HepG2 (cell line): ENCODE data around the gene CCR5AS.

Source experiments
- ATAC-seq: fragments of 200-7000 bp; cut with Tn5 transposase; 3 replicates; pipeline ENCODE4 v1.9.1; 2020; ENCODE audit warnings: mild to moderate bottlenecking, moderate library complexity
- BruUV-seq: library from RNA; stranded (reverse); fragments of 400-500 nt; replicated peaks from 2 replicates; lab custom pipeline; 2021; lab: Mats Ljungman, UMichigan
- CTCF ChIA-PET: fragments of 300-600 bp; formaldehyde crosslinking; extraction: SDS; loops from one replicate; lab custom pipeline; 2021; ENCODE audit warnings: low total read pairs, inconsistent platforms, low intra/inter-chr PET ratio; lab: Yijun Ruan, JAX
- POLR2A ChIA-PET: fragments of 350-600 bp; sonication (Branson Sonifier 250); formaldehyde crosslinking; loops from one replicate; lab custom pipeline; 2020; ENCODE audit warnings: antibody characterized with exemption, inconsistent platforms; lab: Yijun Ruan, JAX
- DNase-seq: peaks from one replicate; pipeline ENCODE4 v3.0.0-alpha.2; 2015; ENCODE audit warnings: low spot score
- FAIRE-seq: peaks from 3 replicates; lab custom pipeline; 2011; peaks lifted over from hg19 to GRCh38; lab: Jason Lieb, UNC
- H2AFZ ChIP-seq: one replicate; pipeline ENCODE4 v1.6.1; 2011; ENCODE audit warnings: low read length, inconsistent platforms
- H3K27ac ChIP-seq: fragments of 300-600 bp; 3 replicates; pipeline ENCODE4 v1.8.0; 2011; ENCODE audit warnings: mixed run types, mild to moderate bottlenecking, mixed read lengths, low read length, inconsistent platforms; ENCODE audit not compliant: insufficient read depth; ENCODE audit errors: extremely low read length
- H3K27me3 ChIP-seq, 2 experiments: fragments of 200-600 bp in 1 of 2; 2 replicates in 1 of 2; 3 replicates in 1 of 2; pipeline versions ENCODE4 v1.6.0 to v1.8.0; 2011; ENCODE audit warnings: low read length in 2 of 2, mild to moderate bottlenecking in 2 of 2, moderate library complexity in 2 of 2, inconsistent platforms in 1 of 2; ENCODE audit not compliant: insufficient read depth in 2 of 2, control insufficient read depth in 1 of 2
- H3K36me3 ChIP-seq, 2 experiments: fragments of 200-600 bp in 1 of 2; replicated peaks in 1 of 2; 2 replicates in 1 of 2; 3 replicates in 1 of 2; pipeline versions ENCODE4 v1.5.1 to v1.8.0; 2011; ENCODE audit warnings: low read length in 2 of 2, inconsistent platforms in 1 of 2; ENCODE audit not compliant: insufficient read depth in 2 of 2, control insufficient read depth in 1 of 2
- H3K4me1 ChIP-seq: 2 replicates; pipeline ENCODE4 v1.5.1; 2012; ENCODE audit warnings: low read length, inconsistent platforms; ENCODE audit not compliant: insufficient read depth
- H3K4me2 ChIP-seq: 2 replicates; pipeline ENCODE4 v1.6.0; 2011; ENCODE audit warnings: low read depth, low read length, inconsistent platforms
- H3K4me3 ChIP-seq, 3 experiments: fragments of 200-600 bp in 1 of 3; sonication (generic), shearing (Covaris generic) in 1 of 3; replicated peaks in 1 of 3; 2 replicates each; pipeline ENCODE4 v1.5.1; 2011 to 2016; ENCODE audit warnings: low read length in 3 of 3, inconsistent platforms in 2 of 3, low read depth in 2 of 3, mild to moderate bottlenecking in 2 of 3, control low read depth in 1 of 3, mixed read lengths in 1 of 3; ENCODE audit not compliant: insufficient read depth in 1 of 3
- H3K79me2 ChIP-seq: one replicate; pipeline ENCODE4 v1.6.1; 2011; ENCODE audit warnings: low read length, inconsistent platforms; ENCODE audit not compliant: insufficient read depth
- H3K9ac ChIP-seq: 2 replicates; pipeline ENCODE4 v1.6.0; 2011; ENCODE audit warnings: mild to moderate bottlenecking, low read depth, low read length, inconsistent platforms; ENCODE audit not compliant: insufficient read depth
- H3K9me3 ChIP-seq: 2 replicates; pipeline ENCODE4 v1.5.1; 2012; ENCODE audit warnings: mild to moderate bottlenecking, low read length
- H4K20me1 ChIP-seq: 2 replicates; pipeline ENCODE4 v1.6.0; 2011; ENCODE audit warnings: inconsistent platforms, mild to moderate bottlenecking, low read length, moderate library complexity; ENCODE audit not compliant: insufficient read depth
- DBP ChIP-seq: sonication (generic); formaldehyde crosslinking; IDR thresholded peaks from 2 replicates; pipeline ENCODE4 v1.4.0; 2020; ENCODE audit warnings: missing genetic modification reagents; ENCODE audit errors: not compliant biosample characterization
- HIVEP1 ChIP-seq: sonication (generic); formaldehyde crosslinking; IDR thresholded peaks from 2 replicates; pipeline ENCODE4 v1.4.0; 2020; ENCODE audit warnings: mild to moderate bottlenecking, missing genetic modification reagents
- HMGA1 ChIP-seq: sonication (generic); formaldehyde crosslinking; conservative IDR thresholded peaks from 2 replicates; pipeline ENCODE4 v1.4.0; 2020; ENCODE audit warnings: missing genetic modification reagents
- NR2F6 ChIP-seq, 2 experiments: IDR thresholded peaks; 2 replicates each; pipeline ENCODE4 v1.6.1; 2016; ENCODE audit warnings: antibody characterized with exemption in 1 of 2, mild to moderate bottlenecking in 1 of 2
- PHF21A ChIP-seq: sonication (generic); formaldehyde crosslinking; IDR thresholded peaks from 2 replicates; pipeline ENCODE4 v1.5.0; 2020; ENCODE audit warnings: mild to moderate bottlenecking, missing genetic modification reagents
- PHF8 ChIP-seq: sonication (generic); formaldehyde crosslinking; IDR thresholded peaks from 2 replicates; pipeline ENCODE4 v1.5.0; 2020; ENCODE audit warnings: missing genetic modification reagents
- RAD51 ChIP-seq: fragments of 450-650 bp; IDR thresholded peaks from 2 replicates; pipeline ENCODE4 v1.6.1; 2016; ENCODE audit warnings: borderline replicate concordance
- TBL1XR1 ChIP-seq: fragments of 150-350 bp; IDR thresholded peaks from 2 replicates; pipeline ENCODE4 v1.6.1; 2014; ENCODE audit warnings: borderline replicate concordance, low read length; ENCODE audit not compliant: partially characterized antibody
- XBP1 ChIP-seq: sonication (generic); formaldehyde crosslinking; IDR thresholded peaks from 2 replicates; pipeline ENCODE4 v1.5.0; 2020; ENCODE audit warnings: missing genetic modification reagents
- ZFP62 ChIP-seq: sonication (generic); formaldehyde crosslinking; IDR thresholded peaks from 2 replicates; pipeline ENCODE4 v1.4.0; 2020; ENCODE audit warnings: missing genetic modification reagents
- ZNF530 ChIP-seq: sonication (generic); formaldehyde crosslinking; IDR thresholded peaks from 2 replicates; pipeline ENCODE4 v1.5.0; 2020; ENCODE audit warnings: low read depth, mild to moderate bottlenecking, missing genetic modification reagents
- ZZZ3 ChIP-seq: sonication (generic); formaldehyde crosslinking; IDR thresholded peaks from 2 replicates; pipeline ENCODE4 v1.4.0; 2020; ENCODE audit warnings: missing genetic modification reagents, mild to moderate bottlenecking, borderline replicate concordance
- WGBS: methylation state at CpG from one replicate; pipeline ENCODE4 v1.1.6; 2017; ENCODE audit warnings: low lambda C conversion rate; 5-methylcytosine and 5-hydroxymethylcytosine counted together
- in situ Hi-C: cut with HindIII; loops from 2 replicates; pipeline ENCODE4 v1.10.0; 2017; ENCODE audit warnings: low pct_unique_long_range_greater_than_20kb; ENCODE audit not compliant: extremely low pct_ligation_motif_present
- intact Hi-C: fragments of 100-400 bp; cut with micrococcal nuclease; formaldehyde crosslinking; loops from one replicate; pipeline ENCODE4 v1.10.0; 2022; ENCODE audit not compliant: unreplicated experiment
- TF ChIP-seq, protein P1 (sequence below): sonication (generic); formaldehyde crosslinking; IDR thresholded peaks from 2 replicates; pipeline ENCODE4 v1.5.1; 2020; ENCODE audit warnings: mild to moderate bottlenecking, missing genetic modification reagents, borderline replicate concordance
- TF ChIP-seq, protein P2 (sequence below): sonication (generic); formaldehyde crosslinking; IDR thresholded peaks from 2 replicates; pipeline ENCODE4 v1.8.0; 2022; ENCODE audit warnings: low read depth, missing genetic modification reagents

CCR5AS gene

GRCh38 chr3:46381625-46382024 lies 25.2 kb downstream of the CCR5AS start:
- no peak overlapping the region for H2AFZ ChIP-seq
- no peaks in the 10 kb centered on the region for H3K79me2 ChIP-seq
- H3K36me3 ChIP-seq = no peaks in the 10 kb centered on the region
- H3K4me1 ChIP-seq = no peaks in the 10 kb centered on the region
- H3K9me3 ChIP-seq = no peaks in the 10 kb centered on the region
- H3K4me2 ChIP-seq = no peak overlapping the region
- H3K27ac ChIP-seq = no peak overlapping the region
- intact Hi-C loops (no loop called here), in situ Hi-C loops (no loop called here)
- POLR2A ChIA-PET = no interaction called here
- no TSS peak for BruUV-seq
- no peak for DNase-seq
- peaks cover 0 to 1% of the 10 kb centered on the region in 2 experiments; a peak in 1 of 5 replicates for H3K27me3 ChIP-seq
- TF ChIP-seq HMGA1 (no peak), XBP1 (no peak), PHF8 (CRISPR knock-in tag) (no peak), RAD51 (no peak), TBL1XR1 (no peak), DBP (CRISPR knock-in tag) (no peak), ZZZ3 (CRISPR knock-in tag) (no peak), NR2F6 (IDR thresholded peaks at IDR 0.05) (no peak), NR2F6 (CRISPR knock-in tag; IDR thresholded peaks at IDR 0.05) (no peak), HIVEP1 (CRISPR knock-in tag) (no peak), ZFP62 (no peak), ZNF530 (CRISPR knock-in tag) (no peak), PHF21A (CRISPR knock-in tag) (no peak)
- TF ChIP-seq, protein P1, sequence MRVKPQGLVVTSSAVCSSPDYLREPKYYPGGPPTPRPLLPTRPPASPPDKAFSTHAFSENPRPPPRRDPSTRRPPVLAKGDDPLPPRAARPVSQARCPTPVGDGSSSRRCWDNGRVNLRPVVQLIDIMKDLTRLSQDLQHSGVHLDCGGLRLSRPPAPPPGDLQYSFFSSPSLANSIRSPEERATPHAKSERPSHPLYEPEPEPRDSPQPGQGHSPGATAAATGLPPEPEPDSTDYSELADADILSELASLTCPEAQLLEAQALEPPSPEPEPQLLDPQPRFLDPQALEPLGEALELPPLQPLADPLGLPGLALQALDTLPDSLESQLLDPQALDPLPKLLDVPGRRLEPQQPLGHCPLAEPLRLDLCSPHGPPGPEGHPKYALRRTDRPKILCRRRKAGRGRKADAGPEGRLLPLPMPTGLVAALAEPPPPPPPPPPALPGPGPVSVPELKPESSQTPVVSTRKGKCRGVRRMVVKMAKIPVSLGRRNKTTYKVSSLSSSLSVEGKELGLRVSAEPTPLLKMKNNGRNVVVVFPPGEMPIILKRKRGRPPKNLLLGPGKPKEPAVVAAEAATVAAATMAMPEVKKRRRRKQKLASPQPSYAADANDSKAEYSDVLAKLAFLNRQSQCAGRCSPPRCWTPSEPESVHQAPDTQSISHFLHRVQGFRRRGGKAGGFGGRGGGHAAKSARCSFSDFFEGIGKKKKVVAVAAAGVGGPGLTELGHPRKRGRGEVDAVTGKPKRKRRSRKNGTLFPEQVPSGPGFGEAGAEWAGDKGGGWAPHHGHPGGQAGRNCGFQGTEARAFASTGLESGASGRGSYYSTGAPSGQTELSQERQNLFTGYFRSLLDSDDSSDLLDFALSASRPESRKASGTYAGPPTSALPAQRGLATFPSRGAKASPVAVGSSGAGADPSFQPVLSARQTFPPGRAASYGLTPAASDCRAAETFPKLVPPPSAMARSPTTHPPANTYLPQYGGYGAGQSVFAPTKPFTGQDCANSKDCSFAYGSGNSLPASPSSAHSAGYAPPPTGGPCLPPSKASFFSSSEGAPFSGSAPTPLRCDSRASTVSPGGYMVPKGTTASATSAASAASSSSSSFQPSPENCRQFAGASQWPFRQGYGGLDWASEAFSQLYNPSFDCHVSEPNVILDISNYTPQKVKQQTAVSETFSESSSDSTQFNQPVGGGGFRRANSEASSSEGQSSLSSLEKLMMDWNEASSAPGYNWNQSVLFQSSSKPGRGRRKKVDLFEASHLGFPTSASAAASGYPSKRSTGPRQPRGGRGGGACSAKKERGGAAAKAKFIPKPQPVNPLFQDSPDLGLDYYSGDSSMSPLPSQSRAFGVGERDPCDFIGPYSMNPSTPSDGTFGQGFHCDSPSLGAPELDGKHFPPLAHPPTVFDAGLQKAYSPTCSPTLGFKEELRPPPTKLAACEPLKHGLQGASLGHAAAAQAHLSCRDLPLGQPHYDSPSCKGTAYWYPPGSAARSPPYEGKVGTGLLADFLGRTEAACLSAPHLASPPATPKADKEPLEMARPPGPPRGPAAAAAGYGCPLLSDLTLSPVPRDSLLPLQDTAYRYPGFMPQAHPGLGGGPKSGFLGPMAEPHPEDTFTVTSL = no peak
- TF ChIP-seq, protein P2, sequence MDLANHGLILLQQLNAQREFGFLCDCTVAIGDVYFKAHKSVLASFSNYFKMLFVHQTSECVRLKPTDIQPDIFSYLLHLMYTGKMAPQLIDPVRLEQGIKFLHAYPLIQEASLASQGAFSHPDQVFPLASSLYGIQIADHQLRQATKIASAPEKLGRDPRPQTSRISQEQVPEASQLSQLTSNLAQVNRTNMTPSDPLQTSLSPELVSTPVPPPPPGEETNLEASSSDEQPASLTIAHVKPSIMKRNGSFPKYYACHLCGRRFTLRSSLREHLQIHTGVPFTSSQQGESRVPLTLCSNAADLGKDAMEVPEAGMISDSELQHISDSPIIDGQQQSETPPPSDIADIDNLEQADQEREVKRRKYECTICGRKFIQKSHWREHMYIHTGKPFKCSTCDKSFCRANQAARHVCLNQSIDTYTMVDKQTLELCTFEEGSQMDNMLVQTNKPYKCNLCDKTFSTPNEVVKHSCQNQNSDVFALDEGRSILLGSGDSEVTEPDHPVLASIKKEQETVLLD (CRISPR knock-in tag) = no peak
- no peak for ATAC-seq
- no peak for FAIRE-seq
- WGBS = 1% methylated on average over 3 of the region's 3 CpGs
- CTCF ChIA-PET = no interaction called here
- no peak overlapping the region for H3K9ac ChIP-seq
- H4K20me1 ChIP-seq = no peaks in the 10 kb centered on the region
- H3K4me3 ChIP-seq = no peak overlapping the region
